H1 (cell line): Measurements from ENCODE around the gene UBQLN4. TPM values are rescaled to one million over a fixed set of nuclear protein-coding genes. Genes with fewer than 3 reads are reported as not detected.

ENCODE experiments used
- CBX8 ChIP-seq: fragments of 300-800, 300-1000 bp; sonication (generic); IDR thresholded peaks from 2 replicates; pipeline ENCODE4 v1.7.1; 2016; ENCODE audit warnings: low read depth, low read length, borderline replicate concordance
- KDM4A ChIP-seq: IDR thresholded peaks from one replicate; pipeline ENCODE4 v1.7.1; 2012; ENCODE audit warnings: low read depth, mild to moderate bottlenecking, moderate library complexity, low read length, inconsistent platforms; ENCODE audit not compliant: severe bottlenecking
- RNF2 ChIP-seq: fragments of 200-900, 300-1000 bp; sonication (generic); IDR thresholded peaks from 2 replicates; pipeline ENCODE4 v1.7.1; 2016; ENCODE audit warnings: borderline replicate concordance, low read depth, mild to moderate bottlenecking, antibody characterized with exemption, low read length; ENCODE audit not compliant: poor library complexity, severe bottlenecking; ENCODE audit errors: missing control alignments
- polyA plus RNA-seq, 7 experiments: library from polyadenylated mRNA; depleted of rRNA in 3 of 7; stranded (reverse) in 5 of 7; unstranded in 2 of 7; fragments of >200 nt in 5 of 7; fragments of 200-250 nt in 2 of 7; gene quantifications; 1 replicate in 5 of 7; 2 replicates in 1 of 7; 4 replicates in 1 of 7; pipeline versions ENCODE4 v1.2.1 to v1.2.3, GENCODE V29; 2011 to 2013; ENCODE audit warnings: missing spikeins in 2 of 7, mixed read lengths in 2 of 7
- total RNA-seq: library from RNA; stranded (reverse); fragmentation: NEBNext Ultra II Directional; extraction: Animal tissue kit (Norgen Biotek cat#: 25700); gene quantifications from 2 replicates; pipeline ENCODE4 v1.2.1, GENCODE V29; 2021

The UBQLN4 gene
- total and polyA plus RNA-seq, 2 of the 8 experiments (the other 6 are each of a cell fraction or from before 2014, with no cell fraction given): 37.7 to 52.0 TPM

GRCh38 chr1:156082309-156083091, 28.9 kb upstream of the UBQLN4 start, which contains the start of gene MEX3A (continued):
- TF ChIP-seq RNF2: no peak
- TF ChIP-seq CBX8: no peak
- no peak for TF ChIP-seq KDM4A
- TF ChIP-seq, all 59 proteins: peak for 23
